Activated T-helper 9 cell treated with anti-CD3 and anti-CD28 coated beads, Interleukin-2, amount 50 U/mL, for 16 hours (primary cell): Measurements from ENCODE around the gene CNTD1.

Source experiments
- DNase-seq: peaks from one replicate; pipeline ENCODE4 v3.0.0-alpha.2; 2020; ENCODE audit warnings: low read depth

Gene CNTD1

DNA sequence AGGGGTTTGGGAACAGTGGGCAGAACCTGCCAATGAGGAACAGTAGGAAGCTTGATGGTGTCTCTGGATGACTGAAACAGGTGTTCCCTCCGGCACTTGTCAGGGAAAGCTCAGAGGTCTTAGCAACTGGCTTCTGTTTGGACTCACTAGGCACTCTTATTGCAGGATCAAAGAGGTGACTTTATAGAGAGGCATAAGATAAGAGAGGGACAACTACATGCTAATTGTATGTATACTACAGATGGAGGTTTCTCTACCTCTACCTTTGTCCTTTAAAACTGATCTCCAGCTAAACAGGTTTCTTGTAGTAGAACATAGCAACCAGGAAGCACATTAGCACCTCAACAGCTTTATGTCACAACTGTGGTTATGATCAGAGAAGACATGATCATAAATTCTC lies 7.6 kb downstream of the CNTD1 start:
- no peak for DNase-seq

DNA sequence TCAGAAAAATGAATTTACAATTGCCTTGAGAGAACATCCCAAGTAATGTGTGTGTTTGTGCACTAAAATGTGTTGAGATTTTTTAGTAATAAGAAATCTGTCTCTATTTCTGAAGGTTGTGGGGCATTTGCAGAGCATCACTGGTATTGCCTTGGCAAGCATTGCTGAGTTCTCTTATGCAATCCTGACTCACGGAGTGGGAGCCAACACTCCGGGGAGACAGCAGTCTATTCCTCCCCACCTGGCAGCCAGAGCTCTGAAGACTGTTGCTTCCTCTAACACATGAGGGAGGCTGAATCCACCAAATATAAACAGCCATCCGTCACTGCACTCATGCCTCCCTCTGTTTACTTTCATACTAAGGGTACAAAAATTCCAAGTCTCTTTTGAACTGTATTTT lies 10.6 kb downstream of the CNTD1 start:
- DNase-seq, result no peak

DNA sequence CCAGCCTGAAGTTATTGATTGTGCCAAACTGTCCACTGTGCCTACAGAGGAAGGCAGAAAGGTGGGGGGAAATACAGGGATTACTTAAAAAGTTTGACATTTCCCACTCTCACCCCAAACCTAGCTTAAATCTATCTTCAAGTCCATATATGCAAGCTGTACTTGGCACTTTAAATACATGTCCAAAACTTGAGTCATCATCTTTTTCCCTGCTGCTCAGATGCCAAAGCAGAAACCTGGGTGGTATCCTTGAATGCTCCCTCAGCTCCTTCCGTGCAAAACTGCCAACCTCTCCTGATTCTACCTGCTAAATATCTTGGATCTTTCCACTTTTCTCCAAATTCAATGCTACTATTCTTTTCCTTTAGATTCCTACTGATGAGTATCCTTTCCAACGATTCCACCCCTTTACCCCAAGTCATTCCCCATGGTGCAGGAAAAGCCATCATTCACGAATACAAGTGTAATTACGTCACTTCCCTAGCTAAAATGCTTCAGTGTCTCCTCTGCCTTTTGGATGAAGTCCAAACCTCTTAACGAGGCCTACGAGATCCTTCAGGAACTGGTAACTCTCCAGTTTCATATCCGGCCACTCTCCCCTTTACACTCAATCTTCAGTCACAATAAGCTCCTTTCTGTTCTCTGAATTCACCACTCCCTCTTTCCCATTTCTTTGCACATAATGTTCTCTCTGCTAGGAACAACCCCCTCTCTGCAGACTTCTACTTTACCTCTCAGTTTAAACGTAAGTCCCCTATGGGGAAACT lies 16.2 kb downstream of the CNTD1 start:
- no peak for DNase-seq

DNA sequence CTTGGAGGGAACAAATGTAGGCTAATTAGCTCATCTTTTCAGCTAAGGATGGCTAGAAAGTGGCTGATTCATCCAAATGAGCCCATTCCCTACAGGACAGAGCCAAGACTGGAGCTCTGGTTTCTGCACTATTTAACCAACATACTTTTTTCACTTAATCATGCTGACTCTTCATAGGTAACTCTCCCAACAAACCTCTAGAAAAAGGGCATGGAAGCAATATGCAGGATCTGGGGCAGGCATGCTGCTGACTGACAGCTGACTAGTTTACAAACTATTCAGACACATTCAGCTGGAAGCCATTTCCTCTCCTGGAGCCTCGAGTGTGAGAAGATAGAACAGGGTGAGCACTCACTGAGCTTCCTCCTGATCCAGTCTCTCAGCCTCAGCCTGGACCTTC lies 19.2 kb downstream of the CNTD1 start:
- DNase-seq, result no peak

DNA sequence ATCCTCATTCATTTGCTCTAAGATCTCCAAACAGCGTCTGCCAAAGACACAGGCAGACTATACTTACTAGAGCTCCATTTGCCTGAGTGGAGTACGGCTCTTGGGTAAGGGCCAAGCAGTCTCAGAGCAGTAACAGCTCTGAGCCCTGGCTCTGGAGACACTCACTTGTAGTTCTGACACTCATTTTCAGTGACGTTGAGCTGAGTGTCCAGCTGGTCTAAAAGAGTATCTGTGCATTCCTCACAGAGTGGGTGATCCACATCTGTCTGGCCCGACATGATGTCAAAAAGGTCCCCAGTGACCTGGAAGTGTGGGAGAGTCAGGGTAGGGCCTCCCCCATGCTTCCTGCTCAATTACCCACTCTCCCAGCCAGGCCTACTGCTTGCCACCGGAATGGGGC lies 19.7 kb downstream of the CNTD1 start:
- DNase-seq, result no peak

- peak; percentile 51 for DNase-seq
These were observed 21.4 kb downstream of the CNTD1 start for GRCh38 chr17:42819939-42820535.

DNA sequence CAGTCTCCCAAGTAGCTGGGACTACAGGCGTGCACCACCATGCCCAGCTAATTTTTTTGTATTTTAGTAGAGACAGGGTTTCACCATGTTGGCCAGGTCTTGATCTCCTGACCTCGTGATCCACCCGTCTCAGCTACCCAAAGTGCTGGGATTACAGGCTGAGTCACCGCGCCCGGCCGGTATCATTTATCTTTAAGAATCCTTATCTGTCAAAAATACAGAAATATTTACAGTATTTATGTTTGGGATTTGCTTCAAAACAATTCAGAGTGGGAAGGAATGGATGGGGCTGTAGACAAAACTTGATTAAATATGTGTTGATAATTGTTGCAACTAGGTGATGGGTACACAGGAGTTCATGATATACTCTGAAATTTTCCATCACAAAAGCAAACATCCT lies 22.5 kb downstream of the CNTD1 start:
- DNase-seq, result no peak

- DNase-seq, result no peak
These were observed 28.8 kb downstream of the CNTD1 start for GRCh38 chr17:42827472-42827871.

- DNase-seq, result no peak
These were observed 32.3 kb downstream of the CNTD1 start for GRCh38 chr17:42830971-42831370.

DNA sequence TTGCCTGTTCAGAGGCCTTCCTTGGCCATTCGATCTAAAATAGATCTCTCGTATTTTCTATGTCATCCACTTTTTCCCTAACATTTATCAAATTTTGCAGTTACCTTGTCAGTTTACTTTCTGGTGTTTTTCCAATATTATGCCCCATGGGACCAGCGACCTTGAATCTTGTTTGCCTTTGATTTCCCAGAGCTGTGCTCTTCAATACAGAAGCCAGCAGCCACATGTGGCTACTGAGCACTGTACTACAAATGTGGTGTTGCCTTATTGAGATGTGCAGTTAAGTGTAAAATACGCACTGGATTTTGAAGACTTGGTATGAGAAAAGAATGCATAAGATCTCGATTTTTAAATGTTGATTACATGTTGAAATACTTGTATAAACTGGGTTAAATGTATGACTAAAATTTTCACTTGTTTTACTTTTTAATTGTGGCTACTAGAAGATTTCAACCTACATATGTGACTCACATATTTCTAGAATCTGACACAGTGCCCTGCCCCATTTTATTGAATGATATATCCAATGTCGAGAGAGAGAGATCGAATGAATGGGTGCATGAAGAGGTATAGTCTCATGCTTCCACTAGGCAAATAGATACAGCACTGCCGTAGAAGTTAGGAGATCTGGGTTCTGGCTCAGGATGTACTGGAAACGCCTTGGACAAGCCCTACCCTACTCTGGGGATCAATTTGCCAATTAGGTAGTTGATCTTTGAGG lies 33.7 kb downstream of the CNTD1 start:
- DNase-seq, result no peak

DNA sequence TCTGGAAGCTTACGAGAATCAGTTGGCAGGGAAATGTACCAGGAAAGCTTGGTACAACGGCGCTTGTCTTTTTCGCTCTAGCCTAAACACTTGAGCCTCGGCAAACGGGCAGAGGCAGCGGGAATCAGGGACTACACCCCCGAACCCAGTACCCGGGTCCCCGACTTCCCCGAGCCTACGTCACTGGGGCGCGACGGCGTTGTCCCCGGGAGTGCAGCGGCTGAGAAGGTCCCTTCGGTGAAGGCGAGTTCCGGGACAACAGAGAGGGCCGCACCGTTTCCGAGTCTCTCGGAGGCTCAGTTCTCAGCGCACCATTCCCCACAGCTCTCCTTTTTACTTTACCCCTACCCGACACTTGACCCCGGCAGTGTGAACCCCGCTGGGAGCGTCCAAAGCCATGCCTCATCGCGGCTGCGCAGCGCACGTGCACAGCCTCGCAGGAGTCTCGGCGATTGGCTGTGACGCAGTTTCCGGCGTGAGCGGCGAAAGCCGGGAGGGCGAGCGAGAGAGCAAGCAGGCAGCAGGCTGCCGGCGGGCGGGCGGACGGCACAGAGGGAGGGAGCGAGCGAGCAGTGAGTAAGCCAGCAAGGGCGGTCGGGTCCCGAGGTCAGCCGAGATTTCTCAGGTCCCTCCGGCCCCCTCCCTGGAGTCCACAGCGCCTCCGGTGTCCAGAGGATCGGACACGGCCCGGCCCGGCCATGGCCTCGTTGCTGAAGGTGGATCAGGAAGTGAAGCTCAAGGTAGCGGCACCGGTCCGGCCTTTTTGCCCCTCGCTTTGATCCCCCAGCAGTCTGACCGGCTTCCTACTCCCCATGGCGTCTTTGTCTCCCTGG lies 34.5 kb downstream of the CNTD1 start, which contains the start of gene PSME3:
Gene PSME3 (plus strand): TSS at position 464 of the 833 bp plus-strand sequence. CDS start 235 bp downstream, at position 699.
- DNase-seq, result peak; percentile 83

GRCh38 chr17:42833767-42834422 lies 35.2 kb downstream of the CNTD1 start:
- no peak for DNase-seq

DNA sequence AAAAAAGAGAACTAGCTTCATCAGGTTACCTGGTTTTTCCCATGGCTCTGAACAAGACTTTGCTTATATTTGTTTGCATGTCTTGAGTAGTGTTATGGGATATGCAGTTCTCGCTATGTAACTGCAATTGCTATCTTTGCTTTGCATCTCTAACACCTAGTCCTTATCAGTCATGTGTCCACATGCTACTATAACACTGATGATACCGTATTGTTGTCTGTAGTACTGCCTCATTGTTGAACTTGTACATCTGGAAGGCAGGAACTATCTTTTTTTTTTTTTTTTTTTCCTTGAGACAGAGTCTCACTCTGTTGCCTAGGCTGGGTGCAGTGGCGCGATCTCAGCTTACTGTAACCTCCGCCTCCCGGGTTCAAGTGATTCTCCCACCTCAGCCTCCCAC lies 37.1 kb downstream of the CNTD1 start:
- no peak for DNase-seq

GRCh38 chr17:42841975-42842685 lies 43.5 kb downstream of the CNTD1 start:
- DNase-seq, result no peak

DNA sequence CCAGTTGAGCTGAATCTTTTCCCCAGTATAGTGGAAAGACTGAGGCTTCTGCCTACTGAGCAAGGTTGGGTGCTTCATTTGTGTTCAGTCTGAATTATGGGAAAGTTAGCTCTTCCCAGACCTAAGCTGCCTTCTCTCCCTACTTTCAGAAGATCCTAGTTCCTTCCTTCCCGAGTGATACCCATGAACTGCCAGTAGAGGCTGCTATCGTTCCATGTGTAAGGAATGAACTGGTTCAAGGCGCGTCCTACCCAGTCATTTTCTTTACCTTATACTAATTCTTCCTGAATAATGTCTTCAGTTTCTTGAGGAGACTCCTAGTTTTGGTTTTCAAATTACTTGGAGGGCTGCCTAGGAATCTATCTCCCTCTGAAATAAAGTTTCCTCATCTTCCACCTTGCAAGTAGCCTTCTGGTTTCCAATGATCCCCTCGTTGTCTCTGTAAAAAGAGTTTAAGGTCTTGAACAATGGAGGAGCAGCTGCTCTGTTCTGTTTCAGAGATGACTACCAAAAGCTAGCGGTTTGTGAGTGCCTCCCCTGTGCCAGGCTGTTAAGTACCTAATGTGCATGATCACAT lies 44.8 kb downstream of the CNTD1 start:
- no peak for DNase-seq

GRCh38 chr17:42844271-42844670 lies 45.6 kb downstream of the CNTD1 start, which contains the start of gene AOC2:
Gene AOC2, plus strand, starts transcription at chr17:42844580. Its CDS starts 47 bp downstream, at chr17:42844627.
- DNase-seq, result no peak

- DNase-seq, result no peak
These were observed 46.3 kb downstream of the CNTD1 start for GRCh38 chr17:42844761-42845555.

GRCh38 chr17:42845556-42845917 lies 46.9 kb downstream of the CNTD1 start:
- DNase-seq, result no peak

- peak; percentile 5 for DNase-seq
These were observed 47.4 kb downstream of the CNTD1 start for GRCh38 chr17:42845918-42846593.
